Activated CD4-positive, alpha-beta T cell treated with anti-CD3 and anti-CD28 coated beads, Interleukin-2, amount 10 ng/mL, durations not matched to agents 24 days and 14 days (primary cell): Measurements from ENCODE around the gene CACNA1C. TPM values are rescaled to one million over a fixed set of nuclear protein-coding genes. Genes with fewer than 3 reads are reported as not detected.

Experiments
- DNase-seq: peaks from one replicate; pipeline ENCODE4 v3.0.0; 2022
- H3K27ac Mint-ChIP-seq: one replicate; pipeline ENCODE4 v1.8.0; 2022; ENCODE audit warnings: mild to moderate bottlenecking, mixed read lengths
- H3K27me3 Mint-ChIP-seq: one replicate; pipeline ENCODE4 v1.8.0; 2022; ENCODE audit warnings: mixed read lengths
- H3K36me3 Mint-ChIP-seq: one replicate; pipeline ENCODE4 v1.8.0; 2022; ENCODE audit warnings: low read depth, mild to moderate bottlenecking, mixed read lengths
- H3K4me1 Mint-ChIP-seq: one replicate; pipeline ENCODE4 v1.8.0; 2021; ENCODE audit warnings: mixed read lengths
- H3K4me3 Mint-ChIP-seq: one replicate; pipeline ENCODE4 v1.8.0; 2022; ENCODE audit warnings: mild to moderate bottlenecking, moderate library complexity, mixed read lengths
- H3K9me3 Mint-ChIP-seq: one replicate; pipeline ENCODE4 v1.8.0; 2021; ENCODE audit warnings: mixed read lengths
- intact Hi-C: fragments of 100-400 bp; cut with micrococcal nuclease; formaldehyde crosslinking; loops from one replicate; pipeline ENCODE4 v1.15.1; 2023
- total RNA-seq: library from RNA; stranded (reverse); gene quantifications from 2 replicates; pipeline ENCODE4 v1.2.3, GENCODE V29; 2022

Gene CACNA1C
- total RNA-seq, 1 donor from 2014 or later, result 0.07 TPM

- no peak overlapping the region for H3K27ac Mint-ChIP-seq
- no peak overlapping the region for H3K4me3 Mint-ChIP-seq
- peaks cover 13% of the 10 kb centered on the region for H3K4me1 Mint-ChIP-seq
- H3K36me3 Mint-ChIP-seq, result no peaks in the 10 kb centered on the region
- no peak for DNase-seq
- H3K9me3 Mint-ChIP-seq, result no peaks in the 10 kb centered on the region
- intact Hi-C loops, result loop anchor here (10.0 kb wide), 1 partner anchor 161 kb away; no protein-coding TSS in a partner anchor
- H3K27me3 Mint-ChIP-seq, result peaks cover 9% of the 10 kb centered on the region
These were observed 330.7 kb downstream of the CACNA1C start for GRCh38 chr12:2383325-2384028.

- H3K36me3 Mint-ChIP-seq, result no peaks in the 10 kb centered on the region
- peaks cover 8% of the 10 kb centered on the region for H3K4me1 Mint-ChIP-seq
- intact Hi-C loops, result loop anchor here (10.0 kb wide), 1 partner anchor 161 kb away; no protein-coding TSS in a partner anchor
- H3K27ac Mint-ChIP-seq, result no peak overlapping the region
- H3K9me3 Mint-ChIP-seq, result no peaks in the 10 kb centered on the region
- no peak overlapping the region for H3K4me3 Mint-ChIP-seq
- no peak for DNase-seq
- peaks cover 9% of the 10 kb centered on the region for H3K27me3 Mint-ChIP-seq
These were observed 331.2 kb downstream of the CACNA1C start for GRCh38 chr12:2384029-2384386.

GRCh38 chr12:2384533-2385351 lies 332.0 kb downstream of the CACNA1C start:
- Mint-ChIP-seq H3K36me3 (no peaks in the 10 kb centered on the region), H3K4me1 (peaks cover 4% of the 10 kb centered on the region), H3K9me3 (no peaks in the 10 kb centered on the region), H3K27me3 (peaks cover 11% of the 10 kb centered on the region), H3K4me3 (no peak overlapping the region), H3K27ac (no peak overlapping the region)
- DNase-seq, result no peak
- intact Hi-C loops, result loop anchor here (10.0 kb wide), 1 partner anchor 160 kb away; no protein-coding TSS in a partner anchor

GRCh38 chr12:2385529-2385928 lies 332.7 kb downstream of the CACNA1C start:
- no peaks in the 10 kb centered on the region for H3K4me1 Mint-ChIP-seq
- DNase-seq, result no peak
- intact Hi-C loops, result loop anchor here (10.0 kb wide), 1 partner anchor 159 kb away; no protein-coding TSS in a partner anchor
- peaks cover 13% of the 10 kb centered on the region for H3K27me3 Mint-ChIP-seq
- H3K36me3 Mint-ChIP-seq, result no peaks in the 10 kb centered on the region
- no peak overlapping the region for H3K27ac Mint-ChIP-seq
- no peaks in the 10 kb centered on the region for H3K9me3 Mint-ChIP-seq
- H3K4me3 Mint-ChIP-seq, result no peak overlapping the region

- no peak overlapping the region for H3K4me3 Mint-ChIP-seq
- peaks cover 20% of the 10 kb centered on the region for H3K27me3 Mint-ChIP-seq
- intact Hi-C loops, result loop anchor here (10.0 kb wide), 1 partner anchor 158 kb away; no protein-coding TSS in a partner anchor
- no peaks in the 10 kb centered on the region for H3K36me3 Mint-ChIP-seq
- no peak for DNase-seq
- H3K4me1 Mint-ChIP-seq, result no peaks in the 10 kb centered on the region
- H3K27ac Mint-ChIP-seq, result no peak overlapping the region
- H3K9me3 Mint-ChIP-seq, result no peaks in the 10 kb centered on the region
These were observed 333.8 kb downstream of the CACNA1C start for GRCh38 chr12:2386566-2386965.

- no peaks in the 10 kb centered on the region for H3K4me1 Mint-ChIP-seq
- H3K27ac Mint-ChIP-seq, result no peak overlapping the region
- peak; percentile 64 for DNase-seq
- no peaks in the 10 kb centered on the region for H3K36me3 Mint-ChIP-seq
- no peaks in the 10 kb centered on the region for H3K9me3 Mint-ChIP-seq
- H3K4me3 Mint-ChIP-seq, result no peak overlapping the region
- intact Hi-C loops, result loop anchor here (1.0 to 10.0 kb wide), 2 partner anchors 29 to 158 kb away; no protein-coding TSS in a partner anchor
- H3K27me3 Mint-ChIP-seq, result peaks cover 20% of the 10 kb centered on the region
These were observed 334.5 kb downstream of the CACNA1C start for GRCh38 chr12:2387103-2387834.

- H3K36me3 Mint-ChIP-seq, result no peaks in the 10 kb centered on the region
- no peaks in the 10 kb centered on the region for H3K9me3 Mint-ChIP-seq
- H3K27ac Mint-ChIP-seq, result no peak overlapping the region
- intact Hi-C loops, result loop anchor here (10.0 kb wide), 1 partner anchor 156 kb away; no protein-coding TSS in a partner anchor
- H3K27me3 Mint-ChIP-seq, result peaks cover 18% of the 10 kb centered on the region
- no peak for DNase-seq
- H3K4me1 Mint-ChIP-seq, result no peaks in the 10 kb centered on the region
- H3K4me3 Mint-ChIP-seq, result no peak overlapping the region
These were observed 336.4 kb downstream of the CACNA1C start for GRCh38 chr12:2389079-2389790.

GRCh38 chr12:2390133-2390532 lies 337.3 kb downstream of the CACNA1C start:
- intact Hi-C loops, result no loop called here

GRCh38 chr12:2390850-2391390 lies 338.1 kb downstream of the CACNA1C start:
- no peak overlapping the region for H3K27ac Mint-ChIP-seq
- H3K9me3 Mint-ChIP-seq, result no peaks in the 10 kb centered on the region
- DNase-seq, result no peak
- H3K4me3 Mint-ChIP-seq, result no peak overlapping the region
- intact Hi-C loops, result no loop called here
- H3K36me3 Mint-ChIP-seq, result no peaks in the 10 kb centered on the region
- peaks cover 17% of the 10 kb centered on the region for H3K27me3 Mint-ChIP-seq
- H3K4me1 Mint-ChIP-seq, result no peaks in the 10 kb centered on the region

More at GRCh38 chr12:2390133-2390532, 337.3 kb downstream of the CACNA1C start:
- Mint-ChIP-seq H3K27ac (no peak overlapping the region), H3K27me3 (peaks cover 19% of the 10 kb centered on the region), H3K4me1 (no peaks in the 10 kb centered on the region), H3K36me3 (no peaks in the 10 kb centered on the region), H3K4me3 (no peak overlapping the region), H3K9me3 (no peaks in the 10 kb centered on the region)
- no peak for DNase-seq

GRCh38 chr12:2391740-2392331 lies 339.0 kb downstream of the CACNA1C start:
- Mint-ChIP-seq H3K27me3 (peaks cover 17% of the 10 kb centered on the region), H3K4me3 (no peak overlapping the region), H3K4me1 (no peaks in the 10 kb centered on the region), H3K9me3 (no peaks in the 10 kb centered on the region), H3K27ac (no peak overlapping the region), H3K36me3 (no peaks in the 10 kb centered on the region)
- intact Hi-C loops, result no loop called here
- no peak for DNase-seq

GRCh38 chr12:2393016-2393415 lies 340.2 kb downstream of the CACNA1C start:
- Mint-ChIP-seq H3K4me1 (no peaks in the 10 kb centered on the region), H3K27ac (no peak overlapping the region), H3K36me3 (no peaks in the 10 kb centered on the region), H3K27me3 (peaks cover 17% of the 10 kb centered on the region), H3K9me3 (no peaks in the 10 kb centered on the region), H3K4me3 (no peak overlapping the region)
- DNase-seq, result no peak
- intact Hi-C loops, result no loop called here

GRCh38 chr12:2393996-2394395 lies 341.2 kb downstream of the CACNA1C start:
- Mint-ChIP-seq H3K27me3 (peaks cover 17% of the 10 kb centered on the region), H3K9me3 (no peaks in the 10 kb centered on the region), H3K36me3 (no peaks in the 10 kb centered on the region), H3K27ac (no peak overlapping the region), H3K4me3 (no peak overlapping the region), H3K4me1 (no peaks in the 10 kb centered on the region)
- DNase-seq, result no peak
- intact Hi-C loops, result no loop called here
